KOPT-K1 (cell line): ENCODE data around the gene SYTL3.
"Not testable (repeated sequence)": the region's sequence is repeated elsewhere in the genome, so short reads cannot be mapped to it uniquely, and the experiment has no call there.

Experiments
- H3K27ac ChIP-seq: fragments of 200-600 bp; sonication (generic); 2 replicates; pipeline ENCODE4 v1.5.1; 2016; ENCODE audit warnings: antibody characterized with exemption, mild to moderate bottlenecking, low read depth, low read length; ENCODE audit not compliant: poor library complexity, severe bottlenecking
- H3K36me3 ChIP-seq: fragments of 200-600 bp; sonication (generic); 2 replicates; pipeline ENCODE4 v1.5.1; 2017; ENCODE audit warnings: antibody characterized with exemption, mild to moderate bottlenecking, low read length, moderate library complexity; ENCODE audit not compliant: insufficient read depth
- H3K9me3 ChIP-seq: fragments of 200-600 bp; sonication (generic); 2 replicates; pipeline ENCODE4 v1.5.1; 2017; ENCODE audit warnings: antibody characterized with exemption, low read length, mild to moderate bottlenecking; ENCODE audit not compliant: insufficient read depth, poor library complexity, severe bottlenecking

SYTL3 gene

DNA sequence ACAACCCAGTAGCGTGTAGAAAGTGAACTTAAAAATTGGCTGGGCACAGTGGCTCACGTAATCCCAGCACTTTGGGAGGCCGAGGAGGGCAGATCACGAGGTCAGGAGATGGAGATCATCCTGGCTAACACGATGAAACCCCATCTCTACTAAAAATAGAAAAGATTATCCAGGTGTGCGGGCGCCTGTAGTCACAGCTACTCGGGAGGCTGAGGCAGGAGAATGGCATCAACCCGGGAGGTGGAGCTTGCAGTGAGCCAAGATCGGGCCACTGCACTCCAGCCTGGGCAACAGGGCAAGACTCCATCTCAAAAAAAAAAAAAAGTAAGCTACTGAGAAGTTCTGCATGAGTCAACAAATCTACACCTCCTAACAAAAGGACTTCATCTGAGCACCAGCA is 142.7 kb downstream of the SYTL3 start:
- H3K9me3 ChIP-seq, H3K27ac ChIP-seq: not testable (repeated sequence)
- H3K36me3 ChIP-seq: peaks cover 34% of the 10 kb centered on the region

DNA sequence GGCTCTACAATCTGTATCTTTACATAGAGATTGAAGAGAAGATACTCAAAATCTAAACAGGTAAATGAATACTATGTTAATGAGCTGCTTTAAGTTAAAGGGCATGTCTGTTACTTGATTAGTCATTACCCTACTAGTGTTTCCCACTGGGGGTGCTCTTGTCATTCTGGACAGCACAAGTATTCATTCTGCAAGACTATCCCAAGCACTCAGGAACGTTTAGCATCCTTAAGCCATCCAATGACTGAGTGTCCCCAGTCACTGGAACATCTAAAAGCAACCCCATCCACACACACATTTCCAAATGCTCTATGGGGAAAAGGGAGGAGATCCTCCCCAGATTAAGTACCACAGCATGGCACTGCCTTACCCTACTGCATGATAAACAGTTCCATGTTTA is 143.6 kb downstream of the SYTL3 start:
- H3K27ac ChIP-seq: no peak overlapping the region
- H3K9me3 ChIP-seq: no peaks in the 10 kb centered on the region
- peaks cover 33% of the 10 kb centered on the region for H3K36me3 ChIP-seq

DNA sequence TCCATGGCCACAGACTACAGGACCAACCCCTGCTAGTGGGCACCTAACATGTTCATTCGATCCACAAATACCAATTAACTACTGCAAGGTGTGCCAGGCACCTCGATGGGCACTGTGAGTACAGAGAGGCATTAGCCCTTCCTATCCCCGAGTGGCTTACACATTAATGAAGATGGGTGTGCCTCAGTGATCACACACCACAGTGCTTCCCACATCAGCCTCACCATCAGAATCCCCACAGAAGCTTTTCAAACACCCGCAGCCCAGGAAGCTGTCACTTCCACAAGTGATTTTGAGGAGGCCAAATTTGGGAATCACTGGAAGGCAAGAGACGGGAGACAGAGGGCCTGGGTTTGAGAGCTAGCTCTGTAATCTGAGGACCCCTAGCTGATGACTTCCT is 145.7 kb downstream of the SYTL3 start:
- Histone ChIP-seq H3K9me3 (no peaks in the 10 kb centered on the region), H3K27ac (no peak overlapping the region), H3K36me3 (peaks cover 44% of the 10 kb centered on the region)

DNA sequence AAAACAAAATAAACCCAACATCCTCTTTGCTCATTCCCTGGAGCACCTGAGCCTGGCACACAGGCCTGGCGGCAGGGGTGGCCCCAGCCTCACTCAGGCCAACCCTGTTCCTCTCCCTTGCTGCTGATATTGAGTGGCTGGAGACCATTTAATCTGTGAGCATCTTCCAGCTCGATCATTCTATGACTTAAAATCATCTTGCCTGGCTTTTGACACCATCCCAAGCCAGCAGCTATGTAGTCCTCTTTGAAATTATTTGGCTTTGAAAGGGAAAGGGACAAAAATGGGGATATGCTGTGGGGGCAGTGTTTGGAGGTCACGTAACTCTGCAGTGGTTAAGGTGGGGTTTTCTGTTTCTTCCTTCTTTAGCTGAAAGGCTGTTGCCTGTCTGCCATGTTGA is 146.5 kb downstream of the SYTL3 start:
- Histone ChIP-seq H3K27ac (no peak overlapping the region), H3K9me3 (no peaks in the 10 kb centered on the region), H3K36me3 (peaks cover 53% of the 10 kb centered on the region)

DNA sequence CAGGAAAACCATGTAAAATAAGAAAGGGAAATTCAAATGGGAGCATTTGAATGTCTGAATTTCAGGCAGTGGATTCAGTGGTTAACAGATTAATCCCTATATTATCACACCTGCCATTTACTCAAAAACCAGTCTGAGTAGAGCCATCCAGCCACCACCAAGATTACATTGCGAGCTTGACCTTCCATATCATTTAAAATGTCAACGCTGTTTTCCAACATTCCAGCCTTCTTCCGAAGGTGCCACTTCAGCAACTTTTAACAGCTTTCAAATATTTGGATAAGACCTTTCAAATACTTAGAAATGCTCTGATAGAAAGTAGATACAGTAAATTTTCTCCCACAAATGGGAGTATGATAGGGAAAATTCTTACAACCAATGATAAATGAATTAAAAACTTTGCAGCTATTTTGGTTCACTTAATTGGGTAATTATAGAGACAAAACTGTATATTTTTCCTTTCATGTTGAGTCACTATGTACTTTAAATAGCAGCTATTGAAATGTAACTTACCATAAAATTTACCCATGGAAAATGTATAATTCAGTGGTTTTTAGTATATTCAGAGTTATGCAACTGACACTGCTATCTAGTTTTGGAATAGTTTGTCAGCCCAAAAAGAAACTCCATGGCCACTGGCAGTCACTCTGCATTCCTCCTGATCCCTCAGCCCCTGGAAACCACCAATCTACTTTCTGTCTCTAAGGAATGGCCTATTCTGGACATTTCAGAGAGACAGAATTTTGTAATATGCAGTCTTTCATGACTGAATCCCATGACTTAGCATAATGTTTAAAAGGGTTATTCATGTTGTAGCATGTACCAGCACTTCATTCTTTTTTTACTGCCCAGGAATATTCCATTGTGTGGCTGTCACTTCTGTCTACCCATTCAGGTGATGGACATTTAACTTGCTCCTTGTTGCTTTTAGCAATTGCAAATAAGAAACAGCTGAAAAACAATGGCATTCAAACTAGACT is 147.8 kb downstream of the SYTL3 start:
- peaks cover 63% of the 10 kb centered on the region for H3K36me3 ChIP-seq
- no peak overlapping the region for H3K27ac ChIP-seq
- no peaks in the 10 kb centered on the region for H3K9me3 ChIP-seq

DNA sequence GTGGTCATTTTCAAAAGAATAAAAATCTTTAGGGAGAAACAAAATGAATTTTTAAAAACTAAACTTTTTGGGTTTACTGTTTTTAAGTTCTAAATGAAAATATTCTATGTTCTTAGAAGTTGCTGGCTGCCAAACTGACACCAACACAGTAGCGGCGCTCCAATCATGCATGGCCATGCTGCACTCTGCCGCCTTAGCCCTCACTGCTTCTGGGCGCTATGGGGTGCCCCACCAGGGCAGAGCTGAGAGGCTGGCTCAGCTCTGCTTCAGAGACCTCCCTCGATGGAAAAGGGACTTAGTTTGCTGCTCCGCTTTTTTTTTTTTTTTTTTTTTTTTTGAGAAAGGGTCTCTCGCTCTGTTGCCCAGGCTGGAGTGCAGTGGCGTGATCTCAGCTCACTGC is 148.5 kb downstream of the SYTL3 start:
- H3K36me3 ChIP-seq: peaks cover 69% of the 10 kb centered on the region
- H3K9me3 ChIP-seq: no peaks in the 10 kb centered on the region
- H3K27ac ChIP-seq: no peak overlapping the region

DNA sequence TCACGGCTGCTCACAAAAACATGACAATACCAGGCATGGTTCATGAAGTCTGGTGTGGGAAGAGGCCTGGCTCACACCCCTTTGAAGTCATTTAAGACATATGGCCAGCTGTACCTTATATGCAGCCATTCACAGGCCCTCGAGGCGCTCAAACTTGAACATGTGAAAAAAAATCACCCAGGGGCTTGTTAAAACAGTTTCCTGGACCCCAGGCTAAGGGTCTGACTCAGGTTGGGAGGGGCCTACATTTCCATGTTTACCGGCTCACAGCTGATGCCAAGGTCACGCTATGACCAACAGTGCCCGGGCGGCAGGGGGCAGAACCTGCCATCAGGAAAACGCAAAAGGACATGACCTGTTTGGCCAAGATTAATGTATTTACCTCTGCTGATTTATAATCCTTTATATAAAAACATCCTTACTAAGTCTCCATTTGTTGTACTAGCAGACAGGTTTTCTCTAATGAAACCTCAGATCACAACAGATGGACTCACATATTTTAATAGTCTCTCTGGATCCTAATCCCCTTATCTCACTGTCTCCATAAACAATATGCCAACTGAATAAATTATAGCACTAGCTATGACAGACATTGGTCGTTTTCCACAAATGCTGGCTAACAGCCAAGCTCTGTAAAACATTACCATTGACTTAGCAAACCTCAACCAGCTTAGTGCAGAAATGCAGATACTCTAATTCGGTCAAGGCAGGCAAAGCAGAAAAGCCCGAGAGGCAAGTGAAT is 149.4 kb downstream of the SYTL3 start:
- peaks cover 69% of the 10 kb centered on the region for H3K36me3 ChIP-seq
- H3K27ac ChIP-seq: no peak overlapping the region
- no peaks in the 10 kb centered on the region for H3K9me3 ChIP-seq

DNA sequence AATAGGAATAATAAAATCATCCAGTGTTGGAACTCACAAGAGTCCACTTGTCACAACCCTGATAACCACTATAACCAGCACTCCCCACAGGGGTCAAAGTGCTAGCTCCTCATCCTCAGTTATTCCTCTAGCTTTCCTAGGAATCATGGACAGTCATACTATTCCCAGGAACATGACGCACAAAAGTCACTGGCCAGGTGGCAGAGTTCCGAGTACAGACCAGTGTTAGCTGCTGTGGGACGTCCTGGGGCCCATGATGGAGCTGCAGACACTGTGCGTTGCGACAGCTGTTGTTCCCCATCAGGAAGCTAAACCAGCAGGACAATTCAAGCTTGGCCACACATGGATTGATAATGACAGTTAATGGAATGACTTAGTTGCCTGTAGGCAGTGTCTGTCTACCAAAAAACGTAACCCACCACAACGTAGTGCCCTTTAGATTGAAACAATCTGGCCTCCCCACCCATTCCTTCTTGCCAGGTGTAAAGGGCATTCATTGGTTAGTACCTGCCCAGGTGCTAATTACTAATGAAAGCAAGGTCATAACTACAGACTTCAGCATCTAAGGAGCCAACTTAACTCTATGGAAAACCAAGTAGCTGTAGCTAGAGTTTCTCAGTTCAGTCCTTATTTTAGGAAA is 151.9 kb downstream of the SYTL3 start:
- Histone ChIP-seq H3K9me3 (no peaks in the 10 kb centered on the region), H3K36me3 (peaks cover 64% of the 10 kb centered on the region), H3K27ac (no peak overlapping the region)

DNA sequence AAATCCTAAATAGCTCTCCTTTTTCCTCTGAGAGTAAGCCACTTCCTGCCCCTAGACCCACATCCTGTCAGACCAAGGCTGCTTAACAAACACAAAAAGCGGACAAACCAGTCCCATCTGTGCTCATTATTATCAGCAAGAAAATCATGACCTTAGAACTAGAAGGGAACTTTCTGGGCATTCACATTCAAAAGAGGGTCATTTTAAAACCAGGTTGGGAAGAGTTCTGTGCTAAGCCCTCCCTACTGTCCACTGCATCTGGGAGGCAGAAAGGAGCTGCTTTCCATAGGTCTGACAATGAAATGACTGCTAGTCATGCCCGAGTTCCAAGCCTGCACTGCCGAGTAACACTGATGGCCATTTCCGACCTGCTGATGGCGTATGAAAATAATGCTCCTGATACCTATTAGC is 153.9 kb downstream of the SYTL3 start:
- no peaks in the 10 kb centered on the region for H3K9me3 ChIP-seq
- peaks cover 71% of the 10 kb centered on the region for H3K36me3 ChIP-seq
- H3K27ac ChIP-seq: peak overlapping the region; percentile 66

DNA sequence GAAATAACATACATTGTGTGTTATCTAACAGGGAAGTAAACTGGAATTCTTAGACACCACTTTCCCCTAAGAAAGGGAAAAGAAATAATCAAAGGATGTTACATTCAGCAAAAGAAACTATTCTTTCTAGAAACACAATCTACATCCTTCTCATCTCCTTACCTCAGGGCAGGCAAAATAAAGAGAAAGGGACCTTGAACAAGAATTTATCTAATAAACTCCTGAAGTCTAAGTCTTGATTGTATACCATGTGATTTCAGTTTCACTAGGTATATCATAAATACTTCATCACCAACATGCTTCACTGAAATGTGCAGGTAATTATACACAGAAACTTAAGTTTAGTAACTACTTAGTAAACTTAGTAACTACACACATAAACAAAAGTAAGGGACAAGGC is 154.4 kb downstream of the SYTL3 start:
- Histone ChIP-seq H3K27ac (peak overlapping the region; percentile 66), H3K9me3 (no peaks in the 10 kb centered on the region), H3K36me3 (peaks cover 71% of the 10 kb centered on the region)

DNA sequence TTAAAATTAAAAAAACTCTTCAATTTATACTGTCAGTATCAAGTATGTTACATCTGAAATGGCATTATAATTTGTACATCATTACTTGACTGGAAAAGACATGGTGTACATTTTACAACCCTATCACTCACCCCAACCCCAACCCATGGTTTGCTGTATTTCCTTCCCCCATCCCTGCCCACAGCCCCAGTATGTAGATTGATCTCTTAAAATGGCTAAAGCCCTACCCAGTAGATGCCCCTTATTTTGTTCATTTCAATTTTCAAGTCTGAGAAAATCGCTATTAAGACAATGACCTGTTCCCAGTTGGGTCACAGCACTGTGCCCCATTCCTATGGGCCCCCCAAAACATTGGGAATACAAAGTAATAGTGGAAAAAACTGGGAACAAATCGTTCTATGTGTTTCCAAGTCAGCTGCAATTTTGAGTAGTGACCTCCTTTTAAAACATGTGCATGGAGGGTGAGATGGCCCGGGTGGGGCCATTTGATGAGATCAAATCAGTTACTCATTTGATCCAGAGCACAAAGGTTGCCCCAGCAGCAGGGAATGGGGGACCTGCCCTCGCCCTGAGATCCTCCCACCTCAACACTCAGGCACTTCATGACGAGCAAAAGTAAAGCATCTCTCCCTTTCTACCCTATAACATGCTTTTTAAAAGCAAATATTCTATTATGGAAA is 156.0 kb downstream of the SYTL3 start:
- H3K27ac ChIP-seq: no peak overlapping the region
- H3K36me3 ChIP-seq: peaks cover 73% of the 10 kb centered on the region
- no peaks in the 10 kb centered on the region for H3K9me3 ChIP-seq

DNA sequence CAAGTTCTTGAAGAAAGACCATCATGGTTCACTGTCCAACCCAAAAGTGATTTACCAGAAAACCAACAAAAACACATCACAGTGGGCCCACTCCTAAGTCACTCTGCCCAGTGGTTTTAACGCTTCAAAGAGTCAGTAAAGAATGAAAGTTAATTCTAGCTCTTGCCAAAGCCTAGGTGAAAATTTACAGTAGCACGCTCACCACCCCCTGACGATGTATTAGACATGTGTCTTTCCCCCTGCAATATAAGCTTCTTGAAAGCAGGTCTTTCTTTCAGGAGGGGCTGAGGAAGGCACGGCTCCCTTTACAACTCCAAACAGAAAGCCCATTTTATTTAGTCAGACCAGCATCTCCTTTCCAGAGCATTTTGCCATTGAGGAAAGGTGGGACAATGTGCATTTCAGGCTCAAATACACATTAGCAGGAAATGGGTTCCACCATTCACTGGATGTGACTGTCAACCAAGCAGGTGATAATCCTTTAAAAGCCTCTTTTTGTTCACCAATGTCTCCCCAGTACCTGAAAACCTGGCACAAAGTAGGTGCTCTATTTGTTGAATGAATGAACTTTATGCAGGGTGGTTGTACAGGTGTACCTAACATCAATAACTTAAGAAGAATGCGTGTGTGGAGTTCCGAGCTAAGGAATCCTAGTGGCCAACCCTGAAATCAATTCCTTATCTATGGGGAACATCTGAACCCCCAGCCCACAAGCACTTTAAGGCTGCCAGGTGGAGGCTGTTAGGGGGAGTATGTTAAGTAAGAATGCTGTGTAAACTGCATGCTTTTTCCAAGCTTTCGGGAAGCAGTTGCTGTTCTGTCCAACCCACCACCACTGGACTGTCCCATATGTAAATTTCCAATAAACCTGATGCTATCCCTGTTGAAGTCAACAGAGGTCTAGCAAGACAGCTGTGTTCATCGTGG is 157.9 kb downstream of the SYTL3 start:
- Histone ChIP-seq H3K36me3 (peaks cover 75% of the 10 kb centered on the region), H3K27ac (no peak overlapping the region), H3K9me3 (no peaks in the 10 kb centered on the region)

DNA sequence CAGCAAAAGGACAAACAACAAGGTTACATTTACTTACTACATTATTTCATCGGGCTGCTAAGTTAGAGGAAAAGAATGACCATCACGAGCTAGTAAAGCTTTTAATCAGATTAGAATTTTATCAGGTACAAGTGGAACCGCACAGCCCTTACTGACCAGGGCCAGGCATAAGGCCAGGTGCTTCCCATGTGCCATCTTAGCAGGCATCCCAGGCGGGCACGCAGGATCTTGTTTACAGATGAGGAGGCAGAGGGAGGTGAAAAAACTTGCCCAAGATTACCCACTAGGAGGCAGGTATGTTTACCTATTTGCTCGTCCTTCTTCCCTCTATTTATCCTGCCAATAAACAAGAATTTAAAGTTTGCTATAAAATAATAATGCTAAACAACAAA is 158.6 kb downstream of the SYTL3 start:
- Histone ChIP-seq H3K27ac (no peak overlapping the region), H3K36me3 (peaks cover 77% of the 10 kb centered on the region), H3K9me3 (no peaks in the 10 kb centered on the region)
